ENCODE measurements around the gene GGA1. TPM values are rescaled to one million over a fixed set of nuclear protein-coding genes. Genes with fewer than 3 reads are reported as not detected.

The GGA1 gene
- total and polyA plus RNA-seq, 10 of the 15 experiments (the other 5 are each of a cell fraction or from before 2014, with no cell fraction given), result 1.4 to 79.4 (median 44.4) TPM

DNA sequence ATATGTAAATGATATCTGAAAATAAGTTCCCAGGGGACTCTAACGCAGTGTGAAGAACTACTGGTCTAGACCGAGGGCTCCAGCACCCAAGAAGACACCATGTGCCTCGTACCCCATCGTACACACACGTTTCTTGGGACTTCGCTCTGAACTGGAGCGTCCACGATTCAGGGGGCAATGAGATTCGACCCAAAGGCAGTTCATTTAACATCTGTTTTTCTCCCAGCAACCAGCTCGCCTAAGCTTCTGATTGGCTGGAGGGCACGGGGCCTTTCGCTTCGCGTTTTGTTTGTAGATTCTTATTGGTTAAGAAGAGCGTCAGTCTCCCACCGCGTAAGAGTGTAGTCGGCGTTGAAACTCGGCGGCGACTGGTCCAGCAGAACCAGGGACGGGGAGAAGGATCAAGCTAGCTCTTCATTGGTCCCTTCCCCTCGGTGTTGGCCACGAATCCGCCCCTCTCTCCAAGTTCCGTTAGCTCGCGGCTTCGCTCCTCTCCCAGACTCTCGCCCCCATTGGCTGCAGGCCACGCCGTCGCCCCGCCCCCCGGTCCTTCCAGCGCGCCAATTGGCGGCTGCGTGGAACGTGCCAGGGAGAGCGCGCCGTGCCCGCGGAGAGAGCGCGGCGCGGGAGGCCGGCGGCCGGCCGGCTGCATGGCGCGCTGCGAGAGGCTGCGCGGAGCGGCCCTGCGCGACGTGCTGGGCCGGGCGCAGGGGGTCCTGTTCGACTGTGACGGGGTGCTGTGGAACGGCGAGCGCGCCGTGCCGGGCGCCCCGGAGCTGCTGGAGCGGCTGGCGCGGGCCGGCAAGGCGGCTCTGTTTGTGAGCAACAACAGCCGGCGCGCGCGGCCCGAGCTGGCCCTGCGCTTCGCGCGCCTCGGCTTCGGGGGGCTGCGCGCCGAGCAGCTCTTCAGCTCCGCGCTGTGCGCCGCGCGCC lies 49.8 kb downstream of the GGA1 start, which contains the start of gene PDXP (continued):
- TF ChIP-seq FOXK2 (IDR thresholded peaks at IDR 0.05) (no peak), MLLT1 (IDR thresholded peaks at IDR 0.05) (no peak), EED (IDR thresholded peaks at IDR 0.05; ENCODE audit: low read depth) (no peak), CBFB (IDR thresholded peaks at IDR 0.05; ENCODE audit: low read depth) (no peak), PAX8 (IDR thresholded peaks at IDR 0.05) (no peak), NFIC (IDR thresholded peaks at IDR 0.05; ENCODE audit: low read depth, low read length) (no peak), IRF4 (IDR thresholded peaks at IDR 0.05; ENCODE audit: low read depth, low read length) (no peak), SMC3 (IDR thresholded peaks at IDR 0.05; ENCODE audit: borderline replicate concordance, low read length) (no peak), USF2 (IDR thresholded peaks at IDR 0.05; ENCODE audit: borderline replicate concordance, low read depth, low read length) (no peak), SIX5 (IDR thresholded peaks at IDR 0.05; ENCODE audit: low read depth, low read length, severe bottlenecking) (no peak), YY1 (IDR thresholded peaks at IDR 0.05; ENCODE audit: low read depth, low read length) (peak; percentile 73), NR2F1 (conservative IDR thresholded peaks at IDR 0.05) (peak; percentile 89), ZNF622 (IDR thresholded peaks at IDR 0.05) (no peak), NFXL1 (IDR thresholded peaks at IDR 0.05; ENCODE audit: borderline replicate concordance) (no peak), IKZF1 (conservative IDR thresholded peaks at IDR 0.05) (peak; percentile 61), CHD4 (IDR thresholded peaks at IDR 0.05) (no peak), SP1 (IDR thresholded peaks at IDR 0.05; ENCODE audit: low read depth, low read length) (peak; percentile 98), FOS (IDR thresholded peaks at IDR 0.05; ENCODE audit: borderline replicate concordance, extremely low read depth, insufficient read length) (peak; percentile 88)
- TF ChIP-seq, protein P1, sequence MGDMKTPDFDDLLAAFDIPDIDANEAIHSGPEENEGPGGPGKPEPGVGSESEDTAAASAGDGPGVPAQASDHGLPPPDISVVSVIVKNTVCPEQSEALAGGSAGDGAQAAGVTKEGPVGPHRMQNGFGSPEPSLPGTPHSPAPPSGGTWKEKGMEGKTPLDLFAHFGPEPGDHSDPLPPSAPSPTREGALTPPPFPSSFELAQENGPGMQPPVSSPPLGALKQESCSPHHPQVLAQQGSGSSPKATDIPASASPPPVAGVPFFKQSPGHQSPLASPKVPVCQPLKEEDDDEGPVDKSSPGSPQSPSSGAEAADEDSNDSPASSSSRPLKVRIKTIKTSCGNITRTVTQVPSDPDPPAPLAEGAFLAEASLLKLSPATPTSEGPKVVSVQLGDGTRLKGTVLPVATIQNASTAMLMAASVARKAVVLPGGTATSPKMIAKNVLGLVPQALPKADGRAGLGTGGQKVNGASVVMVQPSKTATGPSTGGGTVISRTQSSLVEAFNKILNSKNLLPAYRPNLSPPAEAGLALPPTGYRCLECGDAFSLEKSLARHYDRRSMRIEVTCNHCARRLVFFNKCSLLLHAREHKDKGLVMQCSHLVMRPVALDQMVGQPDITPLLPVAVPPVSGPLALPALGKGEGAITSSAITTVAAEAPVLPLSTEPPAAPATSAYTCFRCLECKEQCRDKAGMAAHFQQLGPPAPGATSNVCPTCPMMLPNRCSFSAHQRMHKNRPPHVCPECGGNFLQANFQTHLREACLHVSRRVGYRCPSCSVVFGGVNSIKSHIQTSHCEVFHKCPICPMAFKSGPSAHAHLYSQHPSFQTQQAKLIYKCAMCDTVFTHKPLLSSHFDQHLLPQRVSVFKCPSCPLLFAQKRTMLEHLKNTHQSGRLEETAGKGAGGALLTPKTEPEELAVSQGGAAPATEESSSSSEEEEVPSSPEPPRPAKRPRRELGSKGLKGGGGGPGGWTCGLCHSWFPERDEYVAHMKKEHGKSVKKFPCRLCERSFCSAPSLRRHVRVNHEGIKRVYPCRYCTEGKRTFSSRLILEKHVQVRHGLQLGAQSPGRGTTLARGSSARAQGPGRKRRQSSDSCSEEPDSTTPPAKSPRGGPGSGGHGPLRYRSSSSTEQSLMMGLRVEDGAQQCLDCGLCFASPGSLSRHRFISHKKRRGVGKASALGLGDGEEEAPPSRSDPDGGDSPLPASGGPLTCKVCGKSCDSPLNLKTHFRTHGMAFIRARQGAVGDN (IDR thresholded peaks at IDR 0.05), result peak; percentile 74
- TF ChIP-seq, protein P2, sequence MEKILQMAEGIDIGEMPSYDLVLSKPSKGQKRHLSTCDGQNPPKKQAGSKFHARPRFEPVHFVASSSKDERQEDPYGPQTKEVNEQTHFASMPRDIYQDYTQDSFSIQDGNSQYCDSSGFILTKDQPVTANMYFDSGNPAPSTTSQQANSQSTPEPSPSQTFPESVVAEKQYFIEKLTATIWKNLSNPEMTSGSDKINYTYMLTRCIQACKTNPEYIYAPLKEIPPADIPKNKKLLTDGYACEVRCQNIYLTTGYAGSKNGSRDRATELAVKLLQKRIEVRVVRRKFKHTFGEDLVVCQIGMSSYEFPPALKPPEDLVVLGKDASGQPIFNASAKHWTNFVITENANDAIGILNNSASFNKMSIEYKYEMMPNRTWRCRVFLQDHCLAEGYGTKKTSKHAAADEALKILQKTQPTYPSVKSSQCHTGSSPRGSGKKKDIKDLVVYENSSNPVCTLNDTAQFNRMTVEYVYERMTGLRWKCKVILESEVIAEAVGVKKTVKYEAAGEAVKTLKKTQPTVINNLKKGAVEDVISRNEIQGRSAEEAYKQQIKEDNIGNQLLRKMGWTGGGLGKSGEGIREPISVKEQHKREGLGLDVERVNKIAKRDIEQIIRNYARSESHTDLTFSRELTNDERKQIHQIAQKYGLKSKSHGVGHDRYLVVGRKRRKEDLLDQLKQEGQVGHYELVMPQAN (conservative IDR thresholded peaks at IDR 0.05), result peak; percentile 95
- TF ChIP-seq, protein P3, sequence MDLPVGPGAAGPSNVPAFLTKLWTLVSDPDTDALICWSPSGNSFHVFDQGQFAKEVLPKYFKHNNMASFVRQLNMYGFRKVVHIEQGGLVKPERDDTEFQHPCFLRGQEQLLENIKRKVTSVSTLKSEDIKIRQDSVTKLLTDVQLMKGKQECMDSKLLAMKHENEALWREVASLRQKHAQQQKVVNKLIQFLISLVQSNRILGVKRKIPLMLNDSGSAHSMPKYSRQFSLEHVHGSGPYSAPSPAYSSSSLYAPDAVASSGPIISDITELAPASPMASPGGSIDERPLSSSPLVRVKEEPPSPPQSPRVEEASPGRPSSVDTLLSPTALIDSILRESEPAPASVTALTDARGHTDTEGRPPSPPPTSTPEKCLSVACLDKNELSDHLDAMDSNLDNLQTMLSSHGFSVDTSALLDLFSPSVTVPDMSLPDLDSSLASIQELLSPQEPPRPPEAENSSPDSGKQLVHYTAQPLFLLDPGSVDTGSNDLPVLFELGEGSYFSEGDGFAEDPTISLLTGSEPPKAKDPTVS (IDR thresholded peaks at IDR 0.05; ENCODE audit: low read depth, low read length), result no peak

Measured in GM12878 (cell line).